Hepatocyte (in vitro differentiated cells): ENCODE results near the gene CAMTA2. TPM values are rescaled to one million over a fixed set of nuclear protein-coding genes. Genes with fewer than 3 reads are reported as not detected.

ENCODE experiments used
- DNase-seq: peaks from one replicate; pipeline ENCODE4 v3.0.0-alpha.2; 2016; ENCODE audit warnings: low spot score
- H2AFZ ChIP-seq: fragments of 200-600 bp; sonication (generic); 2 replicates; pipeline ENCODE4 v1.6.0; 2016; ENCODE audit warnings: antibody characterized with exemption, mild to moderate bottlenecking
- H3K27ac ChIP-seq: fragments of 200-600 bp; sonication (generic); 2 replicates; pipeline ENCODE4 v1.5.1; 2016; ENCODE audit warnings: mild to moderate bottlenecking
- H3K27me3 ChIP-seq: fragments of 200-600 bp; sonication (generic); 2 replicates; pipeline ENCODE4 v1.6.1; 2016
- H3K36me3 ChIP-seq: fragments of 200-600 bp; sonication (generic); replicated peaks from 2 replicates; pipeline ENCODE4 v1.5.1; 2016; ENCODE audit warnings: low read depth; ENCODE audit not compliant: insufficient read depth
- H3K4me1 ChIP-seq: fragments of 200-600 bp; sonication (generic); 2 replicates; pipeline ENCODE4 v1.5.1; 2016; ENCODE audit warnings: mild to moderate bottlenecking, moderate library complexity; ENCODE audit not compliant: insufficient read depth
- H3K4me2 ChIP-seq: fragments of 200-600 bp; sonication (generic); 2 replicates; pipeline ENCODE4 v1.6.0; 2016
- H3K4me3 ChIP-seq: fragments of 200-600 bp; sonication (generic); 2 replicates; pipeline ENCODE4 v1.5.1; 2016; ENCODE audit warnings: mild to moderate bottlenecking
- H3K79me2 ChIP-seq: fragments of 200-600 bp; sonication (generic); 2 replicates; pipeline ENCODE4 v1.6.0; 2017; ENCODE audit warnings: mild to moderate bottlenecking
- H3K9me2 ChIP-seq: fragments of 200-600 bp; sonication (generic); replicated peaks from 2 replicates; pipeline ENCODE4 v1.6.0; 2017; ENCODE audit warnings: mild to moderate bottlenecking; ENCODE audit not compliant: insufficient read depth
- H3K9me3 ChIP-seq: fragments of 200-600 bp; sonication (generic); 2 replicates; pipeline ENCODE4 v1.5.1; 2016; ENCODE audit warnings: low read depth, mild to moderate bottlenecking
- H4K20me1 ChIP-seq: fragments of 200-600 bp; sonication (generic); 2 replicates; pipeline ENCODE4 v1.6.0; 2016; ENCODE audit warnings: mild to moderate bottlenecking; ENCODE audit not compliant: insufficient read depth, poor library complexity, severe bottlenecking
- EZH2 ChIP-seq: fragments of 200-600 bp; sonication (generic); IDR thresholded peaks from 2 replicates; pipeline ENCODE4 v1.6.1; 2016; ENCODE audit warnings: antibody characterized with exemption, mild to moderate bottlenecking, borderline replicate concordance
- EZH2phosphoT487 ChIP-seq: fragments of 200-600 bp; sonication (generic); IDR thresholded peaks from one replicate; pipeline ENCODE4 v1.6.1; 2018; ENCODE audit warnings: antibody characterized with exemption, mild to moderate bottlenecking, low read depth, moderate library complexity; ENCODE audit not compliant: unreplicated experiment, severe bottlenecking
- WGBS: methylation state at CpG from one replicate; pipeline ENCODE4 v1.1.6; 2016; ENCODE audit warnings: low lambda C conversion rate; ENCODE audit errors: missing lambda C conversion rate; 5-methylcytosine and 5-hydroxymethylcytosine counted together
- polyA plus RNA-seq: library from polyadenylated mRNA; unstranded; fragments of >200 nt; fragmentation: Nextera tagmentation; extraction: Ambion mirVana; gene quantifications from 2 replicates; pipeline ENCODE4 v1.2.1, GENCODE V29; 2016
- total RNA-seq: library from RNA; depleted of rRNA; stranded (reverse); fragments of >200 nt; gene quantifications from 2 replicates; pipeline ENCODE4 v1.2.3, GENCODE V29; 2014
- TF ChIP-seq, protein P1 (sequence below): fragments of 200-600 bp; sonication (generic); IDR thresholded peaks from 2 replicates; pipeline ENCODE4 v1.5.1; 2016; ENCODE audit warnings: antibody characterized with exemption, mild to moderate bottlenecking; ENCODE audit not compliant: poor library complexity

The CAMTA2 gene
- total and polyA plus RNA-seq, 2 experiments from 2014 or later = 12.5 to 45.6 TPM

DNA sequence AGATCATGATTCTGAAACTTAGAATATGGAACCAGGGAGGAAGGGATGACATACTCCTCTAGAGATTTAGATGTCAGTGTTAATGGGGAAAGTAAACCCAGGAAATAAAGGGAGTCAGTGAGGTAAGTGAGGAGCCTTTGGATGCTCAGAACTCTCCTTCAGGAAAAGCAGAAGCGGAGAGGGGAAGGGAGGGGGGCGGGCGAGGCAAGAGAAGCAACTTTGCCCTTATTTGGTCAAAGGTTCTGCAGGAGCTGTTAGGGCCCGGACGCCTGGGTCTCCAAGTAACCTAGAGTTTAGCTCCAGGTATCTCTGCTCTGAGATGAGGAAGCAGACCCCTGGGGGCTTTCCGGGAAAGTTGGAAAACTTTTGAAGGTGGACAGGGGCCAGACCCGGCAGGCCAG lies 40.5 kb downstream of the CAMTA2 start:
- Histone ChIP-seq H4K20me1 (peaks cover 21% of the 10 kb centered on the region), H3K4me1 (peaks cover 31% of the 10 kb centered on the region), H3K79me2 (peaks cover 52% of the 10 kb centered on the region), H3K36me3 (no peaks in the 10 kb centered on the region), H3K27ac (peak overlapping the region; percentile 100), H2AFZ (no peak overlapping the region), H3K4me2 (peak overlapping the region; percentile 86), H3K9me2 (no peaks in the 10 kb centered on the region), H3K27me3 (no peaks in the 10 kb centered on the region), H3K9me3 (no peaks in the 10 kb centered on the region), H3K4me3 (peak overlapping the region; percentile 91)
- TF ChIP-seq, protein P1, sequence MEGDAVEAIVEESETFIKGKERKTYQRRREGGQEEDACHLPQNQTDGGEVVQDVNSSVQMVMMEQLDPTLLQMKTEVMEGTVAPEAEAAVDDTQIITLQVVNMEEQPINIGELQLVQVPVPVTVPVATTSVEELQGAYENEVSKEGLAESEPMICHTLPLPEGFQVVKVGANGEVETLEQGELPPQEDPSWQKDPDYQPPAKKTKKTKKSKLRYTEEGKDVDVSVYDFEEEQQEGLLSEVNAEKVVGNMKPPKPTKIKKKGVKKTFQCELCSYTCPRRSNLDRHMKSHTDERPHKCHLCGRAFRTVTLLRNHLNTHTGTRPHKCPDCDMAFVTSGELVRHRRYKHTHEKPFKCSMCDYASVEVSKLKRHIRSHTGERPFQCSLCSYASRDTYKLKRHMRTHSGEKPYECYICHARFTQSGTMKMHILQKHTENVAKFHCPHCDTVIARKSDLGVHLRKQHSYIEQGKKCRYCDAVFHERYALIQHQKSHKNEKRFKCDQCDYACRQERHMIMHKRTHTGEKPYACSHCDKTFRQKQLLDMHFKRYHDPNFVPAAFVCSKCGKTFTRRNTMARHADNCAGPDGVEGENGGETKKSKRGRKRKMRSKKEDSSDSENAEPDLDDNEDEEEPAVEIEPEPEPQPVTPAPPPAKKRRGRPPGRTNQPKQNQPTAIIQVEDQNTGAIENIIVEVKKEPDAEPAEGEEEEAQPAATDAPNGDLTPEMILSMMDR = no peak
- TF ChIP-seq EZH2phosphoT487 (no peak), EZH2 (no peak)
- DNase-seq = no peak
- WGBS = 7% methylated on average over 4 of the region's 7 CpGs

DNA sequence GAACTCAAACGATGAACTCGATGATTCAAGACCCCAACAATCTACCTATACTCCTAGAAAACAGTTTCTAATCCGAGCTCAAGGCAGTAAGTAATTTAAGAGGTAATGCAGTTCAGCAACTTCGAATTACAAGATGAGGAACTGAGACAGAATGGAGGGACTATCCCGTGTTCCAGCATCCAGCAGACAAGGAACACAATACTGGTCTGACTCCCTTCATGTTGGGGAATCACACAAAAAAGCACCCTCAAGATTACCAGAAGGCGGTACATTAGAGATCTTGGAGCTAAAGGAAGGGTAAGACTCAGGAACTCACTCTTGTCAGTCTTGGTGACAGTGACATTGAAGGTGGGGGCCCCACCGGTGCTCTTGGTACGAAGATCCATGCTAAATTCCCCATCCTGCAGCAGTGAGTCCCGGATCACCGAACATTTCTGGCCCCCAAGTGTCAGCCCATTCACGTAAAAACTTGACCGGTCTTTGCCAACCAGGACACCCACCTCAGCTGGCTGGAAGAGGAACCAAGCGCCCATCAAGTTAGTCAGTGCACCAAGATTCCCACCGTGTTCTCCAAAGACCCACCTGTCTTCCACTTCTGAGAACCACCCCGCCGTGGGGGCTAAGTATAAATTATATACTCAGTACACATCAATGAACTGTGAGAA lies 41.0 kb downstream of the CAMTA2 start:
- peaks cover 21% of the 10 kb centered on the region for H4K20me1 ChIP-seq

DNA sequence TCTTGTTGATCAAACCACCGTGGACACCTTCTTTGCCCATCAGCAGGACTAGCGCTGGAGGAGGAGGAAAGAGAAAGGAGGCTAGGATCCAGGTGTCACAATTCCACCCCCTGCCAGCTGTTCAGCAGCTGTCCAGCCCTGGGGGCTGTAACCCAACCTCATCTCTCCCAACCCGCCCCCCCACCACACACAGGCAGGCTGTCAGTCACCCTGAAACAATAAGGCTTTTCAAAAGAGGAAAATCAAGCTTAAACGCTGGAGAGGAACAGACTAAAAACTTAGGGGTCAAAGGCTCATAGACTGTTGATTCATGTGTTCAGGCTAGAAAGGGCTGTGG lies 41.6 kb downstream of the CAMTA2 start:
- no peak for DNase-seq
- peak overlapping the region; percentile 100 for H3K27ac ChIP-seq
- WGBS = 56% methylated on average over 4 of the region's 4 CpGs
- no peaks in the 10 kb centered on the region for H3K27me3 ChIP-seq
- no peaks in the 10 kb centered on the region for H3K9me3 ChIP-seq
- H4K20me1 ChIP-seq = peaks cover 21% of the 10 kb centered on the region
- H3K4me3 ChIP-seq = no peak overlapping the region
- no peaks in the 10 kb centered on the region for H3K36me3 ChIP-seq
- H3K4me2 ChIP-seq = peak overlapping the region; percentile 86
- H3K9me2 ChIP-seq = no peaks in the 10 kb centered on the region
- no peak overlapping the region for H2AFZ ChIP-seq
- TF ChIP-seq EZH2 (no peak), EZH2phosphoT487 (no peak)
- TF ChIP-seq, protein P1 = no peak
- H3K79me2 ChIP-seq = peaks cover 63% of the 10 kb centered on the region
- peaks cover 36% of the 10 kb centered on the region for H3K4me1 ChIP-seq

More for the DNA sequence above, 41.0 kb downstream of the CAMTA2 start:
- Histone ChIP-seq H3K4me1 (peaks cover 36% of the 10 kb centered on the region), H3K27ac (peak overlapping the region; percentile 100), H3K9me3 (no peaks in the 10 kb centered on the region), H3K79me2 (peaks cover 58% of the 10 kb centered on the region), H3K9me2 (no peaks in the 10 kb centered on the region), H3K4me2 (peak overlapping the region; percentile 86), H3K27me3 (no peaks in the 10 kb centered on the region), H2AFZ (no peak overlapping the region), H3K4me3 (peak overlapping the region; percentile 91), H3K36me3 (no peaks in the 10 kb centered on the region)
- no peak for DNase-seq
- 63% methylated on average over 16 of the region's 16 CpGs for WGBS
- TF ChIP-seq, protein P1 = no peak
- TF ChIP-seq EZH2phosphoT487 = no peak
- no peak for TF ChIP-seq EZH2
